ENCODE measurements around the gene RPH3AL.

RPH3AL gene

DNA sequence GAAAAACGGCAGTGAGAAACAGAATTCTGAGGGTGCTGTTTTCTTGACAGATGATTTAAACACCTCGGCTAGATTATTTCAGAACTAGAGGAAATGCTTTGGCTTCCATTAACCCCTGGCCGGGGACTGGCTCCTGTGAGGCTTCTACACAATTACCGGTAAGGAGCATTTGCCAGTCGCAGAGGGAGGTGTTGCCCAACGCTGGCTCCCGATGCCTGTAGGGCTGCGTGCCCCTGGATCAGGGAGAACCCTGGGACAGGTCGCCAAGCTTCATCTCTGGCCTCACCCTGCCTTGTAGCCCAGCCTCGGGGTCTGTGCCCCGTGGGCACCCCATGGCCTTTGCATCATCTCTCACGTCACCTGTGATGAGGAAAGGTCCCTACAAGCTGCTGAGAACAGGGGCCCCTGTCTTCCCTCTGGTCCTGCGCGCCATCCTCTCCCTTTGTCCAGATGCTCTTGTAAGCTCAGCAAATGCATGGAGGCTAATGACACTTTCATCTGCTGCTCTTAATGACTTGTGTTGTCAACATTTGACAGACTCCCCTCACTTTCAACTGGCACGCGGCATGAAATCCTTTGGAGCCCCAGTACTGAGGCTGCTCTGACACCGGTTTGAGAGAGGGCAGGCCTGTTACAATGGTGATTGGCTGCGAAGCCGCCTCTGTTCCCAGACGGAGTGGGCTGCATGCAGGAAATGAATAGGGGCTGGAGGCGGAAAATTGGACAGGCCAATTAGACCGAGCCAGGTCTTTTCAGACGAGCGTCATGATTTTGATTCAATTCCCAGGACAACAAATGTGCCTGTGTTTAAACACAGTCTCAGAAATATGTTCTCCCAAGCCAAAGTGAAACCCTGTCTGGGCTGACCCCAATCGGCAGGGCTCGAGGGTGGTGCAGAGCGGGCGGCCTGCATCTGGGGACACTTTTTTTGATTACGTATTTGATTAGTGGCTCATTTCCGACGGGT, 85.6 kb downstream of the RPH3AL start:
- Histone ChIP-seq H3K4me1 (no peaks in the 10 kb centered on the region), H3K36me3 (replicated peaks) (no peaks in the 10 kb centered on the region), H3K27me3 (ENCODE audit: low read depth) (no peaks in the 10 kb centered on the region), H3K9me3 (no peaks in the 10 kb centered on the region), H3K4me3 (no peak overlapping the region)
- in situ Hi-C loops (cut with MboI; ENCODE audit: low sequenced_read_pairs): no loop called here
- DNase-seq (ENCODE audit: low spot score in 2 of 2): peak in 1 of 2 experiments; percentile 4

DNA sequence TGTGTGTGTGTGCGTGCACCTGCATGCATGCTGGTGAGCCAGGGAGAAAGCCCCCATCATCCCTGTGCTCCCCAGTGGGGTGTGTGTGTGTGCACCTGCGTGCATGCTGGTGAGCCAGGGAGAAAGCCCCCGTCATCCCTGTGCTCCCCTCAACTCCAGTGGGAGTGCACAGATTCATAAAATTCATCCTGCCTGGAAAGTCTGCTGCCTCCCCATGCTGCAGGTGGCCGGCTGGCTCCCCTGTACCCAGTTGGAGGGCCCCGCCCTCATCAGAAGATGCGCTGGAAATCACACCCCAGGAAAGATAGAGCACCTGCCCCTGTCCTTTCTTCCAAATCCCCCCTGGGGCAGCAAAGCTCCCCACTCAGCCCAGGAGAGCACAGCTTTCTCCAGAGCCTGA, 86.4 kb downstream of the RPH3AL start:
- H3K36me3 ChIP-seq (replicated peaks): no peaks in the 10 kb centered on the region
- H3K9me3 ChIP-seq: no peaks in the 10 kb centered on the region
- no peak overlapping the region for H3K4me3 ChIP-seq
- H3K4me1 ChIP-seq: no peaks in the 10 kb centered on the region
- DNase-seq (ENCODE audit: low spot score in 2 of 2): no peak
- H3K27me3 ChIP-seq (ENCODE audit: low read depth): no peaks in the 10 kb centered on the region
- in situ Hi-C loops (cut with MboI; ENCODE audit: low sequenced_read_pairs): no loop called here

DNA sequence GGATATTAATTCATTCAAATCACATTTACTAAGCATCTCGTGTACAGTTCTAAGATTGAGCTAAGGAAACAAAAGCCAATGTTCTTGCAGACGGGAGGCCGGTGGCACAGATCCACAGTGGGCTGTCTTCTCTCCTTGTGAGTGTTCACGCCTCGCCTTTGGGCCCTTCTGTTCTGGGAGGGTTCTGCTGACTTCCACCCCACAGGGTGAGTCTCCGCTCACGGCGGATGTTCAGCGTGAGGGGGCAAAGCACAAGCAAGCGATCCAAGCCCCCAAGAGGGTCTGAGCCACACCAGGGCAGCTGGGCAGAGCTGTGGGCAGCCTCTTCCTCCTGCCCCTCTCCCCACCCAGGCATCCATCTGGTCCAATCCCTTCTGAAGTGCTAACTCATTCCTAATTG, 86.9 kb downstream of the RPH3AL start:
- Histone ChIP-seq H3K4me3 (no peak overlapping the region), H3K4me1 (no peaks in the 10 kb centered on the region), H3K27me3 (ENCODE audit: low read depth) (no peaks in the 10 kb centered on the region), H3K9me3 (no peaks in the 10 kb centered on the region), H3K36me3 (replicated peaks) (no peaks in the 10 kb centered on the region)
- in situ Hi-C loops (cut with MboI; ENCODE audit: low sequenced_read_pairs): no loop called here
- DNase-seq (ENCODE audit: low spot score in 2 of 2): no peak

DNA sequence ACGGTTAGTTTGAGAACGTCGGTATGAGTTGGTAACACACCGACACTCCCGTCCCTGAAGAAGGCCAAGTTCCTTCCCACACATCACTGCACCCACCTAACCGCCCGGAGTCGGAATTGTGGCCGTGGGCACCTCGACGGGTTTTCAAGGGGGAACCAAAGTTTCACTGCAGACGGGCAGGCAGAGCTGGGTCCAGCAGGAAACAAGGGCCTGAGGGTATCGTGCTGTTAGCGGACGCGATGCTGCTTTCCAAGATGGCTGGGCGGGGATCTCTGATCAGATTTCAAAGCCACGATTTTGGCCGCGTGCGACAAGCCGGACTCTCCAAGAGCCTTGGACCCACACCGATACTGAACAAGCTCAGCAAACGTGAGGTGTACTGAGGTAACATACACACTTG, 88.8 kb downstream of the RPH3AL start:
- Histone ChIP-seq H3K4me3 (no peak overlapping the region), H3K27me3 (ENCODE audit: low read depth) (no peaks in the 10 kb centered on the region), H3K4me1 (no peaks in the 10 kb centered on the region), H3K36me3 (replicated peaks) (no peaks in the 10 kb centered on the region), H3K9me3 (no peaks in the 10 kb centered on the region)
- no peak for DNase-seq (ENCODE audit: low spot score in 2 of 2)
- in situ Hi-C loops (cut with MboI; ENCODE audit: low sequenced_read_pairs): no loop called here

DNA sequence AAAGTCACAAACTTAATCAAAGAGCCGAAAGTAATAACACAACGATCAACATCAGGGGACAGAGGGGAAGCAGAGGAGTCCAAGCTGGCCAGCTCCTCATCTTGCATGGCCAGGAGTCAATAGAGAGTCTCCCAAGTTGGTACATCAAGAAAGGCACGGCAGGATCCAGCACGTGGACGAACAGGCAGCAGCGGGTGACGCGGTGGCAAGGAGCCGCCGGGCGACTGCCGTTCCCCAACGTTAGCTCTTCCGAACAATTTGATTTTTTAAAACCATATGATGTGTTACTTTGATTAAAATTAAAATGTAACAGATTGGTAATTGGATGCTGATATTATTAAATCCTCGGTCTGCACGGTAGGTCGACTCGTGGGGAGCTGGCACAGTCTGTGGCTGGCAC, 89.3 kb downstream of the RPH3AL start:
- Histone ChIP-seq H3K4me1 (no peaks in the 10 kb centered on the region), H3K4me3 (no peak overlapping the region), H3K36me3 (replicated peaks) (no peaks in the 10 kb centered on the region), H3K27me3 (ENCODE audit: low read depth) (no peaks in the 10 kb centered on the region), H3K9me3 (no peaks in the 10 kb centered on the region)
- in situ Hi-C loops (cut with MboI; ENCODE audit: low sequenced_read_pairs): no loop called here
- no peak for DNase-seq (ENCODE audit: low spot score in 2 of 2)

DNA sequence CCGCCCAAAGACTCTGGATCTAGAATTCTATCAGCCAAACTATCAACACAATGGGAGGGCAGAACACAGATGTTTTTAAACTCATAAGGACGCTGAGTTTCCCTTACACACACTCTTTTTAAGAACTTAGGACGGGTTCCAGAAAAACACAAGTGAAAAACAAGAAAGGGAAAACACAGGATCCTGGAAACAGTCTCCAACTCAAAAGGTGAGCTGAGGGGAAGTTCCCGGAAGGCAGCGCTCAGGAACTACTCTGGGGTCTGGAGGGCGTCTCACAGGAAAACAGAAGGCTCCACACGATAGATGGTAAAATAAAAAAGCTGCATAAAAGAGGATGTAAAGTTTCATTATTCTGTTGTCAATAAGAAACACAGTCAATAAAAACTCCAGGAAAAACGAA, 91.0 kb downstream of the RPH3AL start:
- Histone ChIP-seq H3K36me3 (replicated peaks) (no peaks in the 10 kb centered on the region), H3K4me1 (no peaks in the 10 kb centered on the region), H3K27me3 (ENCODE audit: low read depth) (no peaks in the 10 kb centered on the region), H3K9me3 (no peaks in the 10 kb centered on the region), H3K4me3 (no peak overlapping the region)
- no peak for DNase-seq (ENCODE audit: low spot score in 2 of 2)
- in situ Hi-C loops (cut with MboI; ENCODE audit: low sequenced_read_pairs): no loop called here

DNA sequence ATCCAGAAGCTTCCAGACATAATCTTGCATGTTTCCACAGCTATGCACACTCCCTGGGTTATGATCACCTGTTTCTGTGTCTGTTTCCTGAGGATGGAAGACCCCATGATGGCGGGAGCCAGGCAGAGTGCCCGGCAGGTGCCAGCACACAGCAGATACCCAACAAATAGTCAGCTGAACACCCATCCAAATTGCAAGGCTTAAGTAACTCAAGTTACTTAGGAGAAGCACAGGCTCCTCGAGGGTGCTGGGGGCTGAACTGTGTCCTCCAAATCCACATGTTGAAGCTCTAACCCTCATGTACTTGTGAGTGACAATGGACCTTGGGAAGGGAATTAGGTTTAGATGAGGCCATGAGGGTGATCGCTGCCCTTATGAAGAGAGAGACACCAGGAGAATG, 91.7 kb downstream of the RPH3AL start:
- H3K4me1 ChIP-seq: no peaks in the 10 kb centered on the region
- in situ Hi-C loops (cut with MboI; ENCODE audit: low sequenced_read_pairs): no loop called here
- H3K4me3 ChIP-seq: no peak overlapping the region
- H3K36me3 ChIP-seq (replicated peaks): no peaks in the 10 kb centered on the region
- no peaks in the 10 kb centered on the region for H3K9me3 ChIP-seq
- no peak for DNase-seq (ENCODE audit: low spot score in 2 of 2)
- H3K27me3 ChIP-seq (ENCODE audit: low read depth): no peaks in the 10 kb centered on the region

DNA sequence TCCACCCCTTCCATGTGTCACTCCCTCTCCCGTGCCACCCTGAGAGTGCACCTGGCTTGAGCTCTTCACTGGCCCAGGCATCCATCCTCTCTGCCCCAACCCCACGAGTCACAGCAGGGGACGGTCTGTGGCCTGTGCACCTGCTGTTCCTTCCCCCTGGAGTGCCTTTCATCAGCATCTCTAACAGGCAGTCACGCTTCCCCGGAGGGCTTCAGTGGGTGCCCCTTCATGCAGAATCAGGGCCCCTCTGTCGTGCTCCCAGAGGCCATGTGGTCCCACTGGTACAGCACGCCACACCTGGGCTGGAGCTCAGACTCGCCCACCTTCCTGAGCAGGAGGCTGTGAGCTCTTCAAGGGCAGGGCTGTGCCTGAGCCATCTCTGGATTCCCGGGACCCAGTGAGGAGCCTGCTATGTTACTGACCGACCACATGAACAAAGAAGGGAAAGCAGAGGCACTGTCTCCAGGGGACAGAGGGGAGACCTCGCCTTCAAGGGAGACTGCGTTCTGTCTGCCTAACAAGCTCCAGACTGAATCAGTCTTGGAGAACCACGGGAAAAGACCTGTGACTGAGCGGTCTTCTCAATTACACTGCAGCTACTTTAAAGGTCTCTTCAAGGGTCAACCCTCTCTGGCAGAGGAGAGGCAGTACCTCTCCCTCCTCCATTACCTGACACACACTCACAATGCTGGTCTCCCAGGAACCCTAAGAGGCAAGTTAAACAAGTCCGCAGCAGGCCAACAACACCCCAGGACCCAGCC, 92.4 kb downstream of the RPH3AL start:
- no peaks in the 10 kb centered on the region for H3K27me3 ChIP-seq (ENCODE audit: low read depth)
- in situ Hi-C loops (cut with MboI; ENCODE audit: low sequenced_read_pairs): no loop called here
- H3K36me3 ChIP-seq (replicated peaks): no peaks in the 10 kb centered on the region
- no peaks in the 10 kb centered on the region for H3K9me3 ChIP-seq
- no peaks in the 10 kb centered on the region for H3K4me1 ChIP-seq
- no peak for DNase-seq (ENCODE audit: low spot score in 2 of 2)
- no peak overlapping the region for H3K4me3 ChIP-seq

DNA sequence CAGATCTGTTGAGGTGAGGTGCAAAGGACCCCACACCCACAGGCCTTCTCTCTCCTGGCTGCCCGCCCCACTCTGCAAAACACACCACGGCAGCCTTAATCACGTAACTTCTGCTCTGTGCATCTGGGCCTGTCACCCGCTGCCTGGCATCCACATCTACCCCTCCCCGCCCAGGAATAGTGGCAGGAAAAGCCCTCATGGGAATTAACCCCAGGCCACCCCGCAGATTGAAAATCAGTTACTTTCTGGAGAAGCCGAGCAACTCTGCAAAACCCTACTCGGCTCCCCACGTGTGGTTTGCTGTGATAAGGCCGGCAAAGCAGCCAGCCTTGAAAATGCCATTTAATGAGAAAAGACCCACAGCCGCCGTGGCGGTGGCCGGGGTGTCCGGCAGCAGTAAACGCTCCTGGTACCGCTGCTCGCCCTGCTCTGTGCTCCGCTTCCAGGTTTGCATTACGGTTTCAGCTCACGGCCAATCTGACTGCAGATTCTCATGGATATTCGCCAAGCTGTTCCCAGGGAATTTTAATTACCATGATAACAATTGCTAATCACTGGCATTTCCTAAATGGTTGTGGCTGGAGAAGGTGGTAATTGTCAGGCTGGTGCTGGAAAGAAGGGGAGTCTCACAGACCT, 93.1 kb downstream of the RPH3AL start:
- in situ Hi-C loops (cut with MboI; ENCODE audit: low sequenced_read_pairs): no loop called here
- H3K4me3 ChIP-seq: no peak overlapping the region
- no peak for DNase-seq (ENCODE audit: low spot score in 2 of 2)
- H3K9me3 ChIP-seq: no peaks in the 10 kb centered on the region
- H3K36me3 ChIP-seq (replicated peaks): no peaks in the 10 kb centered on the region
- H3K4me1 ChIP-seq: no peaks in the 10 kb centered on the region
- H3K27me3 ChIP-seq (ENCODE audit: low read depth): no peaks in the 10 kb centered on the region

DNA sequence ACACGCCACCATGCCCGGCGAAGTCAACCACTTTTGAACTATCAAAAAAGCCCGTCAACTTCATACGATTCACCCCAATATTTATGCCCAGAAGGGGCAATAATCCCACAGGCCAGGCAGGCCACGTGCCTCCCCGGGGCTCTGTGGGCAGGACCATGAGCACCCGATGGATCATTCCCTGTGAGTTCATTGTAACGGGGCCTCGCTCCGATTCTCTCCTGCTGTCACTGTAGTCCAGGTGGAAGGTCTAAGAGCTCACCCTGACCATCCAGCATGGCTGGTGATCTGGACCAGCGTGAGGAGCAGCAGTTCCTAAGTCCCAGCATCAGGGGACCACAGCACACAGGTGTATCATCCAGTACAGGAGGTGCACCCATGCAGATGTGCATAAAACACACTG, 93.7 kb downstream of the RPH3AL start:
- no peaks in the 10 kb centered on the region for H3K4me1 ChIP-seq
- H3K27me3 ChIP-seq (ENCODE audit: low read depth): no peaks in the 10 kb centered on the region
- H3K9me3 ChIP-seq: no peaks in the 10 kb centered on the region
- no peak for DNase-seq (ENCODE audit: low spot score in 2 of 2)
- in situ Hi-C loops (cut with MboI; ENCODE audit: low sequenced_read_pairs): no loop called here
- H3K4me3 ChIP-seq: no peak overlapping the region
- no peaks in the 10 kb centered on the region for H3K36me3 ChIP-seq (replicated peaks)

DNA sequence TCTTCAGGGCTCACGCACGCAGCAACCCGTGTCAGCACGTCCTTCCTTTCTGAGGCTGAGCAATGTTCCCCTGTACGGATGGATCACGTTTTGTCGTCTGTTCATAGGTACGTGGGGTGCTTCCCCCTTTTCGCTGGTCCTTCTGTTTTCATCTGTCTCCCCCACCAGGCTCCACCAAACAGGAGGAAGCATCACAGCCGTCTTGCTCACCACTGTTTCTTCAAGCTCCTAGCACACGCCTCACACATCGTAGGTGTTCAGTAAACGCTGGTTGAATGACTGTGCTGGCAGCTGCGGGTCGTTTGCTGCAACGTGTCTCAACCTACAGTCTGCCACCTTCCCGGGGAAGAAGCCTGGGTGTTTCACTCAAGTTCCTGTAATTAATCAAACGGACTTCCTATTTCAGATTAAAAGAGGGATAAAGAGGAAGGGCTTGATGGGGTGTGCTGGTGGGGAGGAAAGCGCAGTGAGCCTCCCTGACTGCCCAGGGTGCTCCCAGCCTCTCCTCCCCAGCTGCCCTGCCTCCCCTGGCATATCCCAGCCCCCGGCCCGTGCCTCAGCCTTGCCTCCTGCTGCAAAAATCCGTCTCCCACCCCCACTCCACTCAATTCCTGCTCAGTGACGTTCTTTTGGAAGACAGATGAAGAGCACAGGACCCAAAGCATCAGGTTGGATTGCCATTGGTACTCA, 94.4 kb downstream of the RPH3AL start:
- in situ Hi-C loops (cut with MboI; ENCODE audit: low sequenced_read_pairs): no loop called here
- Histone ChIP-seq H3K36me3 (replicated peaks) (no peaks in the 10 kb centered on the region), H3K4me1 (no peaks in the 10 kb centered on the region), H3K27me3 (ENCODE audit: low read depth) (no peaks in the 10 kb centered on the region), H3K4me3 (no peak overlapping the region), H3K9me3 (no peaks in the 10 kb centered on the region)
- DNase-seq (ENCODE audit: low spot score in 2 of 2): no peak

DNA sequence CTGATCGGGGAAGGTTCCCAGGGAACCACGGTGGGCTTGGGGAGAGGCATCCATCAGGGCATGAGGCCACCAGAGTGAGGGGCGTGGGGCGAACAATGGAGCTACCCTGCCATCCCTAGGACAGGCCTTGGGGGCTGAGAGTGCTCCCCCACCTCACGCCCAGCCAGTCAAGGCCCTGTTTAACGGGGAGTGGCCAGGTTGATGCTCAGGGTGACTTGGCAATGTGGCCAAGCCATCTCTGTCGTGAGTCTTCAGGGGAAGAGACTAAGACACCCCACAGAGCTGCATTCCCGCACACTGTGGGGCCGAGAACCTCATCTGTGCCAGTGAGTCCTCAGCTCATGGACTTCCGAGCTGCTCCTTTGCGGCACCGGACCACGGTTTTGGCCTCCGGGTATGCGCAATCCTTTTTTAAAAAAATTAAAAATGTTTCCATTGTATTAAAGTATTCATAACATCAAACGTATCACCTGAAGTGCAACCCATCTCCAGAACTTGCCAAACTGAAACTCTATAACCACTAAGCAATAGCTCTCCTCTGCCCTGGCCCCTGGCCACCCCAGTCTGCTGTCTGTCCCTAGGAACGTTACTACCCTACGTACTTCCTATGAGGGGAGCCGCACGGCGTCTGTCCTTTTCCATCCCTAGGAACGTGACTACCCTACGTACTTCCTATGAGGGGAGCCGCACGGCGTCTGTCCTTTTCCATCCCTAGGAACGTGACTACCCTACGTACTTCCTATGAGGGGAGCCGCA, 99.3 kb downstream of the RPH3AL start:
- no peak for DNase-seq (ENCODE audit: low spot score in 2 of 2)
- Histone ChIP-seq H3K27me3 (ENCODE audit: low read depth) (no peaks in the 10 kb centered on the region), H3K9me3 (no peaks in the 10 kb centered on the region), H3K4me3 (no peak overlapping the region), H3K4me1 (no peaks in the 10 kb centered on the region), H3K36me3 (replicated peaks) (no peaks in the 10 kb centered on the region)
- in situ Hi-C loops (cut with MboI; ENCODE audit: low sequenced_read_pairs): no loop called here

DNA sequence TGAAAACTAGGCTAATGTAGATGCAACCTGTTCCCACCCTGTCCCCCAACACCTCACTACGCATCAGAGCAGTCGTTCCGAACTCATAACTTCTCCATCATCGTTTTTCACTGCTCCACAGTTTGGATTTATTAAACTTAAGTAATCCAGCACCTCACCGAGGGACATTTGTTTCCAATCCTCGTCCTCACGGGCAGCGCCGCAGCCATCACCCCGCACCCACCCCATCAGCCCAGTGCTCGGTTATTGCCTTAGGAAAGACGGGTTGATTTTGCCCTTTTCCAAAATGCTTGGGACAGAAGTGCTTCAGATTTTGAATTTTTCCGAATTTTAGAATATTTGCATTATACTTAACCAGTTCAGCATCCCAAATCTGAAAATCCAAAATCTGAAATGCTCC, 100.2 kb downstream of the RPH3AL start:
- Histone ChIP-seq H3K9me3 (no peaks in the 10 kb centered on the region), H3K36me3 (replicated peaks) (no peaks in the 10 kb centered on the region), H3K4me3 (no peak overlapping the region), H3K27me3 (ENCODE audit: low read depth) (no peaks in the 10 kb centered on the region), H3K4me1 (no peaks in the 10 kb centered on the region)
- DNase-seq (ENCODE audit: low spot score in 2 of 2): no peak
- in situ Hi-C loops (cut with MboI; ENCODE audit: low sequenced_read_pairs): no loop called here
